Astrocyte (in vitro differentiated cells and primary cell): ENCODE results near the gene KCNIP2.

Experiments
- CTCF ChIP-seq: IDR thresholded peaks from 2 replicates; pipeline ENCODE4 v1.5.1; 2011; ENCODE audit warnings: low read depth, mild to moderate bottlenecking, inconsistent platforms, low read length, moderate library complexity; ENCODE audit not compliant: insufficient read depth
- EZH2 ChIP-seq: IDR thresholded peaks from 2 replicates; pipeline ENCODE4 v1.6.1; 2012; ENCODE audit warnings: mild to moderate bottlenecking, low read length, inconsistent platforms; ENCODE audit not compliant: insufficient read depth

GRCh38 chr10:101889256-101890210 is 45.9 kb upstream of the KCNIP2 start:
- TF ChIP-seq CTCF = peak; percentile 96
- no peak for TF ChIP-seq EZH2
